Keratinocyte (primary cell): Measurements from ENCODE around the gene CLDN6.

Source experiments
- CTCF ChIP-seq, 3 experiments: IDR thresholded peaks in 1 of 3; conservative IDR thresholded peaks in 1 of 3; optimal IDR thresholded peaks in 1 of 3; 2 replicates in 2 of 3; 3 replicates in 1 of 3; pipeline versions ENCODE3 to v1.5.1; 2011; ENCODE audit warnings: low read length in 3 of 3, mild to moderate bottlenecking in 3 of 3, moderate library complexity in 2 of 3, control low read depth in 1 of 3, inconsistent platforms in 1 of 3; ENCODE audit not compliant: insufficient read depth in 2 of 3; ENCODE audit errors: extremely low read depth in 1 of 3
- EZH2 ChIP-seq: IDR thresholded peaks from one replicate; pipeline ENCODE4 v1.6.1; 2012; ENCODE audit warnings: inconsistent platforms, mild to moderate bottlenecking, low read length, moderate library complexity

- TF ChIP-seq CTCF (optimal IDR thresholded peaks at IDR 0.05 in 1 of 3, IDR thresholded peaks at IDR 0.05 in 1 of 3, conservative IDR thresholded peaks at IDR 0.05 in 1 of 3; ENCODE audit: extremely low read depth in 1 of 3, insufficient read depth in 2 of 3, low read length in 3 of 3), result peak; percentile 39 to 80 (median 59)
- no peak for TF ChIP-seq EZH2
These were observed 48.1 kb downstream of the CLDN6 start for GRCh38 chr16:2969545-2970521.
